Inflammatory macrophage treated with lipopolysaccharide for 4 hours (primary cell): Measurements from ENCODE around the gene DDI2.
A peak's percentile ranks its signal among the peaks of the same experiment; 100 is the strongest.
"Not testable (repeated sequence)": the region's sequence is repeated elsewhere in the genome, so short reads cannot be mapped to it uniquely, and the experiment has no call there.

Source experiments
- DNase-seq: peaks from one replicate; pipeline ENCODE4 v3.0.0-alpha.2; 2020

The DDI2 gene

GRCh38 chr1:15637826-15638225 is 20.6 kb downstream of the DDI2 start:
- no peak for DNase-seq

GRCh38 chr1:15639262-15639661 is 22.0 kb downstream of the DDI2 start:
- DNase-seq, result no peak

- no peak for DNase-seq
These were observed 22.7 kb downstream of the DDI2 start for GRCh38 chr1:15639931-15640330.

- peak; percentile 35 for DNase-seq
These were observed 23.4 kb downstream of the DDI2 start for GRCh38 chr1:15640667-15641066.

- DNase-seq, result no peak
These were observed 32.7 kb downstream of the DDI2 start for GRCh38 chr1:15649937-15650336.

GRCh38 chr1:15650433-15650832 is 33.2 kb downstream of the DDI2 start:
- DNase-seq, result no peak

GRCh38 chr1:15652130-15652529 is 34.9 kb downstream of the DDI2 start:
- not testable (repeated sequence) for DNase-seq

- no peak for DNase-seq
These were observed 36.9 kb downstream of the DDI2 start for GRCh38 chr1:15654091-15654690.

GRCh38 chr1:15656464-15656863 is 39.2 kb downstream of the DDI2 start:
- DNase-seq, result peak; percentile 11

- DNase-seq, result peak; percentile 41
These were observed 39.8 kb downstream of the DDI2 start for GRCh38 chr1:15657021-15657420.

GRCh38 chr1:15660151-15660550 is 42.9 kb downstream of the DDI2 start:
- no peak for DNase-seq

GRCh38 chr1:15662477-15662876 is 45.2 kb downstream of the DDI2 start:
- DNase-seq, result no peak

GRCh38 chr1:15663925-15664324 is 46.7 kb downstream of the DDI2 start:
- DNase-seq, result no peak

GRCh38 chr1:15667362-15667761 is 50.1 kb downstream of the DDI2 start:
- DNase-seq, result no peak

GRCh38 chr1:15668089-15668754 is 51.0 kb downstream of the DDI2 start:
- DNase-seq, result no peak

GRCh38 chr1:15669074-15669473 is 51.8 kb downstream of the DDI2 start:
- no peak for DNase-seq

- no peak for DNase-seq
These were observed 52.6 kb downstream of the DDI2 start for GRCh38 chr1:15669864-15670263.

- DNase-seq, result no peak
These were observed 54.2 kb downstream of the DDI2 start for GRCh38 chr1:15671430-15671829.

GRCh38 chr1:15674386-15675159 is 57.3 kb downstream of the DDI2 start:
- DNase-seq, result peak; percentile 84

GRCh38 chr1:15676010-15676409 is 58.8 kb downstream of the DDI2 start:
- peak; percentile 77 for DNase-seq

GRCh38 chr1:15676688-15677661 is 59.7 kb downstream of the DDI2 start:
- no peak for DNase-seq

- DNase-seq, result peak; percentile 70
These were observed 61.3 kb downstream of the DDI2 start for GRCh38 chr1:15678578-15678977.

GRCh38 chr1:15680131-15680530 is 62.9 kb downstream of the DDI2 start:
- DNase-seq, result peak; percentile 34
